Mesenteric fat pad (tissue), 1 donor: ENCODE results near the gene ZNF362. TPM values are rescaled to one million over a fixed set of nuclear protein-coding genes. Genes with fewer than 3 reads are reported as not detected.
"Not testable (repeated sequence)": the region's sequence is repeated elsewhere in the genome, so short reads cannot be mapped to it uniquely, and the experiment has no call there.

Experiments
- DNase-seq: peaks from one replicate; pipeline ENCODE4 v3.0.0-alpha.2; 2020; ENCODE audit warnings: low spot score
- long read RNA-seq: library from polyadenylated mRNA; unstranded; transcript quantifications from one replicate; pipeline ENCODE4 v2.0.0, GENCODE V29; 2020
- total RNA-seq: library from RNA; stranded (reverse); fragmentation: NEBNext Ultra II Directional; extraction: Animal tissue kit (Norgen Biotek cat#: 25700); gene quantifications from one replicate; pipeline ENCODE4 v1.2.1, GENCODE V29; 2021
- donor health status: DM: yes; HTN: yes; CAD: no.

The ZNF362 gene
- 29.6 TPM for total RNA-seq
- long read RNA-seq, partial matches to known transcripts: 32 of 39 reads
- long read RNA-seq, other reads (novel, unspliced or antisense): 5 of 39 reads

GRCh38 chr1:33256471-33257206, at the start of gene ZNF362:
ZNF362 (plus strand) TSS chr1:33256492; CDS start chr1:33270575, 14,083 bp downstream.
- no peak for DNase-seq

GRCh38 chr1:33211972-33212371, 44.3 kb upstream of the ZNF362 start:
- DNase-seq: no peak

GRCh38 chr1:33219886-33220661, 36.2 kb upstream of the ZNF362 start:
- DNase-seq: no peak

- no peak for DNase-seq
Measured at GRCh38 chr1:33220676-33221384, 35.5 kb upstream of the ZNF362 start.

GRCh38 chr1:33221385-33221758, 34.9 kb upstream of the ZNF362 start:
- DNase-seq: no peak

GRCh38 chr1:33222381-33222780, 33.9 kb upstream of the ZNF362 start:
- no peak for DNase-seq

GRCh38 chr1:33224166-33224707, 32.1 kb upstream of the ZNF362 start:
- no peak for DNase-seq

- DNase-seq: no peak
Measured at GRCh38 chr1:33225586-33225985, 30.7 kb upstream of the ZNF362 start.

GRCh38 chr1:33228935-33229487, 27.3 kb upstream of the ZNF362 start:
- DNase-seq: no peak

- no peak for DNase-seq
Measured at GRCh38 chr1:33231166-33231565, 25.1 kb upstream of the ZNF362 start.

GRCh38 chr1:33232716-33233115, 23.6 kb upstream of the ZNF362 start:
- no peak for DNase-seq

- DNase-seq: no peak
Measured at GRCh38 chr1:33234131-33234530, 22.2 kb upstream of the ZNF362 start.

GRCh38 chr1:33234588-33234990, 21.7 kb upstream of the ZNF362 start:
- DNase-seq: no peak

- no peak for DNase-seq
Measured at GRCh38 chr1:33235521-33235920, 20.8 kb upstream of the ZNF362 start.

- DNase-seq: no peak
Measured at GRCh38 chr1:33236498-33236897, 19.8 kb upstream of the ZNF362 start.

- no peak for DNase-seq
Measured at GRCh38 chr1:33237579-33237978, 18.7 kb upstream of the ZNF362 start.

- DNase-seq: not testable (repeated sequence)
Measured at GRCh38 chr1:33238194-33238724, 18.0 kb upstream of the ZNF362 start.

GRCh38 chr1:33239410-33239809, 16.9 kb upstream of the ZNF362 start:
- DNase-seq: peak; percentile 43

GRCh38 chr1:33241866-33242265, 14.4 kb upstream of the ZNF362 start:
- DNase-seq: no peak

- no peak for DNase-seq
Measured at GRCh38 chr1:33242652-33243051, 13.6 kb upstream of the ZNF362 start.
